ENCODE measurements around the gene CASP7.

The CASP7 gene

DNA sequence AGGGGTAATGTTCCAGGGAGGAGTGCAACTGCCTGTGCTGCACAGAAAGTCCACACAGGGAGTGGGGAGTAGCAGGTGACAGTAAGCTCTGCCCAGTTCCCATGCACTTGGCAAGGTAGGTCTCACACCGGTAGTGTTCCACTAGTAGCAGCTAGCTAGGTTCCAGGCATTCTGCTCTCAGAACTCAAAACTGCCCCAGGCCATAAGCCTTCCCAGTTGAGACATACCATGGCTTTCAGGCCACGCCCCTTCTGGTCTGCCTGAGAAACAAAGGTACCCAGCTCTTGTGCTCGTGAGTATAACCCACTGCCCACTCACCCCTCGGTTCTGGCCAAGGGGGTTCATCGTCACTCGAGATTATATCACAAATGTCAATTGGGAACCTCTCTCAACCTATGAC lies 12.6 kb downstream of the CASP7 start:
- Histone ChIP-seq H3K27ac (no peak overlapping the region), H3K4me3 (ENCODE audit: low read depth in 1 of 2, low read length in 1 of 2) (no peak overlapping the region), H3K9me3 (no peaks in the 10 kb centered on the region), H3K27me3 (no peaks in the 10 kb centered on the region), H3K4me1 (ENCODE audit: control insufficient read depth in 1 of 2, insufficient read depth in 1 of 2, low read depth in 1 of 2, low read length in 1 of 2) (no peaks in the 10 kb centered on the region), H3K36me3 (no peaks in the 10 kb centered on the region)
- TF ChIP-seq, protein P1, sequence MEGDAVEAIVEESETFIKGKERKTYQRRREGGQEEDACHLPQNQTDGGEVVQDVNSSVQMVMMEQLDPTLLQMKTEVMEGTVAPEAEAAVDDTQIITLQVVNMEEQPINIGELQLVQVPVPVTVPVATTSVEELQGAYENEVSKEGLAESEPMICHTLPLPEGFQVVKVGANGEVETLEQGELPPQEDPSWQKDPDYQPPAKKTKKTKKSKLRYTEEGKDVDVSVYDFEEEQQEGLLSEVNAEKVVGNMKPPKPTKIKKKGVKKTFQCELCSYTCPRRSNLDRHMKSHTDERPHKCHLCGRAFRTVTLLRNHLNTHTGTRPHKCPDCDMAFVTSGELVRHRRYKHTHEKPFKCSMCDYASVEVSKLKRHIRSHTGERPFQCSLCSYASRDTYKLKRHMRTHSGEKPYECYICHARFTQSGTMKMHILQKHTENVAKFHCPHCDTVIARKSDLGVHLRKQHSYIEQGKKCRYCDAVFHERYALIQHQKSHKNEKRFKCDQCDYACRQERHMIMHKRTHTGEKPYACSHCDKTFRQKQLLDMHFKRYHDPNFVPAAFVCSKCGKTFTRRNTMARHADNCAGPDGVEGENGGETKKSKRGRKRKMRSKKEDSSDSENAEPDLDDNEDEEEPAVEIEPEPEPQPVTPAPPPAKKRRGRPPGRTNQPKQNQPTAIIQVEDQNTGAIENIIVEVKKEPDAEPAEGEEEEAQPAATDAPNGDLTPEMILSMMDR (IDR thresholded peaks at IDR 0.05) = no peak

DNA sequence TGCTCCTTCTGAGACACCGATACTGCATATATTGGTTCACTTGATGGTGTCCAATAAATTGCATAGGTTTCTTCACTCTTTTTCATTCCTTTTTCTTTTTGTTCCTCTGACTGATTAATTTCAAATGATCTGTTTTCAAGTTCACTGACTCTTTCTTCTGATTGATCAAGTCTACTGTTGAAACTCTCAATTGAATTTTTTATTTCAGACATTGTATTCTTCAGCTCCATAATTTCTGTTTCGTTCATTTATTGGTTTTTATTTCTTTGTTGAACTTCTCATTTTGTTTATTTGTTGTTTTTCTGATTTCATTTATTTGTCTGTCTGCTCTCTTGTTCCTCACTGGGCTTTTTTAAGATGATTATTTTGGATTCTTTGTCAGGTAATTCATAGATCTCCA lies 13.6 kb downstream of the CASP7 start:
- Histone ChIP-seq H3K4me3 (ENCODE audit: low read depth in 1 of 2, low read length in 1 of 2) (no peak overlapping the region), H3K36me3 (peaks cover 6% of the 10 kb centered on the region), H3K4me1 (ENCODE audit: control insufficient read depth in 1 of 2, insufficient read depth in 1 of 2, low read depth in 1 of 2, low read length in 1 of 2) (no peaks in the 10 kb centered on the region), H3K27ac (no peak overlapping the region), H3K9me3 (no peaks in the 10 kb centered on the region), H3K27me3 (no peaks in the 10 kb centered on the region)
- TF ChIP-seq, protein P1 (IDR thresholded peaks at IDR 0.05) = no peak

DNA sequence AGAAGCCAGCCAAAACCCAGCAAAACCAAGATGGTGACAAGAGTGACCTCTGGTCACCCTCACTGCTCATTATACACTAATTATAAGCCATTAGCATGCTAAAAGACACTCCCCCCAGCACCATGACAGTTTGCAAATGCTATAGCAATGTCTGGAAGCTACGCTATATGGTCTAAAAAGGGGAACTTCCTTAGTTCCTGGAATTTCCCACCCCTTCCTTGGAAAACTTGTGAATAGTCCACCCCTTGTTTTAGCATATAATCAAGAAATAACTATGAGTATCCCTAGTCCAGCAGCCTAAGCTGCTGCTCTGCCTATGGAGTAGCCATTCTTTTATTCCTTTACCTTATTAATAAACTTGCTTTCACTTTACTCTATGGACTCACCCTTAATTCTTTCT lies 16.0 kb downstream of the CASP7 start:
- H3K27ac ChIP-seq = no peak overlapping the region
- TF ChIP-seq, protein P1 (IDR thresholded peaks at IDR 0.05) = no peak
- H3K27me3 ChIP-seq = no peaks in the 10 kb centered on the region
- peaks cover 6% of the 10 kb centered on the region for H3K36me3 ChIP-seq
- no peaks in the 10 kb centered on the region for H3K9me3 ChIP-seq
- no peaks in the 10 kb centered on the region for H3K4me1 ChIP-seq (ENCODE audit: control insufficient read depth in 1 of 2, insufficient read depth in 1 of 2, low read depth in 1 of 2, low read length in 1 of 2)
- H3K4me3 ChIP-seq (ENCODE audit: low read depth in 1 of 2, low read length in 1 of 2) = no peak overlapping the region

DNA sequence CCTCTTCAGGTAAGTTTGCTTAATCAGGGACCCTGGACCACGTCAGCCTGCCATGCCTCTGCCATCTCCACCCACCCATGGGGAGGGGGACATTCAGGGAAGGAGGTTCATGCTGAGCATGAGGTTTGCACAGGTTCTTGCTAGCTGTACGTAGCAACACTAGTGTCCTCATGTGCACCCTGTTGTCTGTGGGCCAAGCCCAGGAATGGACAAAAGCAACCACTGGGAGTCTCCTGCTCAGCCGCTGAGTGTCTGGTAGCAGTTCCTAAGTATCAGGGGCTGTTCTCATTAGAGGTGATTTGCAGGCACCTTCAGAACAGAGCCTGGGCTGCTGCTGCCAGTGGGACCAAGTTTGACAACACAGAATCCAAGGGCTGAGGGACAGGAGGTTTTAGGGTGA lies 17.9 kb downstream of the CASP7 start:
- H3K4me3 ChIP-seq (ENCODE audit: low read depth in 1 of 2, low read length in 1 of 2) = no peak overlapping the region
- no peaks in the 10 kb centered on the region for H3K4me1 ChIP-seq (ENCODE audit: control insufficient read depth in 1 of 2, insufficient read depth in 1 of 2, low read depth in 1 of 2, low read length in 1 of 2)
- H3K27ac ChIP-seq = no peak overlapping the region
- no peaks in the 10 kb centered on the region for H3K9me3 ChIP-seq
- peaks cover 6% of the 10 kb centered on the region for H3K36me3 ChIP-seq
- TF ChIP-seq, protein P1 (IDR thresholded peaks at IDR 0.05) = no peak
- H3K27me3 ChIP-seq = no peaks in the 10 kb centered on the region

DNA sequence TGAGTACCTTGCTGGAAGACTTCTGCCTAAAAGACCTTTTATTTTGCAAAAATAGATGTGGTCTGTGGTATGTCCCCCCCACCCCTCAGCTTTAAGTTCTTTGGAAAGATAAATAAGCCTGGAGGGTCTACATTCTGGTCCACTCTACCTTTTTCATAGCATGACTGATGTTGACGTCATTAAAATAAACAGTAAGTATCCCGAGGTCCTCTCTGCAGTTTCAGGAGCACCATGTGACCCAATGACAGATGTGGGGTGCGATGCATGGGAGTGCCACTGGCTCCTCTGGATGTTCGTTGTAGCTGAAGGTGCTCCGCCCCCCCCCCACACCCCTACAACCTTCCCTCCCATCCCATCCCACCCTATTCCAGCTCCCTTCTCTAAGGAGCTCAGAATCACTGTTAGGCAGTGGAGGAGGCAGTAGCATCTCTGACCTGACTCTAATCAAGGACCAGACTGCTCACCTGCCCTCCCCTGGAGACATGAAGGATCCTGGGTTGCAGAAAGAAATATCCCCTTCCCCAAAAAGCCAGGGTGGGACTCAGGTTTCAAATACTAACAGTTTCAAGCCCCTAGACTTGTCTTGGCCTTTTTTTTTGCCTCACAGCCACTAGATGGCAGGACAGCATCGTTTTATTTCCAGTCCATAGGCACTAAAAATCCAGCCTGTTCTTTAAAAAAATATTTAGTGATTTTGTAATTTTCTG lies 25.1 kb downstream of the CASP7 start:
- TF ChIP-seq, protein P1 (IDR thresholded peaks at IDR 0.05) = no peak
- no peaks in the 10 kb centered on the region for H3K4me1 ChIP-seq (ENCODE audit: control insufficient read depth in 1 of 2, insufficient read depth in 1 of 2, low read depth in 1 of 2, low read length in 1 of 2)
- no peak overlapping the region for H3K27ac ChIP-seq
- no peak overlapping the region for H3K4me3 ChIP-seq (ENCODE audit: low read depth in 1 of 2, low read length in 1 of 2)
- no peaks in the 10 kb centered on the region for H3K27me3 ChIP-seq
- no peaks in the 10 kb centered on the region for H3K36me3 ChIP-seq
- H3K9me3 ChIP-seq = no peaks in the 10 kb centered on the region

DNA sequence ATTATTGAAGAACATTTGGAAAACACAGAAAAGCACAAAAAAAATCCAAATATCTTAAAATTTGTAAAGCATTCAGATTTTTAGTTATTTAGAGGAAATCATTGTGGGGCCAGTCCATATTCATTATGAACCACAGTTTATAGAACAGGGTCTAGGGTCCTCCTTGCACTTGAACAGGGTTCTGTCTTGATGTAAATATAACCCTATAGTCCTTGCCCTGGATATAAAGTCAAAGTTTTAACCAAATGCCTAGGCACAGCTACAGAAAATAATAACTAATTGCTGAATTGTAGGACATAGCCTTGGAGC lies 25.6 kb downstream of the CASP7 start:
- no peak overlapping the region for H3K4me3 ChIP-seq (ENCODE audit: low read depth in 1 of 2, low read length in 1 of 2)
- no peaks in the 10 kb centered on the region for H3K9me3 ChIP-seq
- no peaks in the 10 kb centered on the region for H3K4me1 ChIP-seq (ENCODE audit: control insufficient read depth in 1 of 2, insufficient read depth in 1 of 2, low read depth in 1 of 2, low read length in 1 of 2)
- H3K36me3 ChIP-seq = no peaks in the 10 kb centered on the region
- H3K27ac ChIP-seq = no peak overlapping the region
- TF ChIP-seq, protein P1 (IDR thresholded peaks at IDR 0.05) = no peak
- H3K27me3 ChIP-seq = no peaks in the 10 kb centered on the region

Data from neutrophil (primary cell).